ENCODE data around the gene CCDC160. TPM values are rescaled to one million over a fixed set of nuclear protein-coding genes. Genes with fewer than 3 reads are reported as not detected.
A peak's percentile ranks its signal among the peaks of the same experiment; 100 is the strongest.

The CCDC160 gene
- not detected for total RNA-seq
- not detected for total RNA-seq (2013)

DNA sequence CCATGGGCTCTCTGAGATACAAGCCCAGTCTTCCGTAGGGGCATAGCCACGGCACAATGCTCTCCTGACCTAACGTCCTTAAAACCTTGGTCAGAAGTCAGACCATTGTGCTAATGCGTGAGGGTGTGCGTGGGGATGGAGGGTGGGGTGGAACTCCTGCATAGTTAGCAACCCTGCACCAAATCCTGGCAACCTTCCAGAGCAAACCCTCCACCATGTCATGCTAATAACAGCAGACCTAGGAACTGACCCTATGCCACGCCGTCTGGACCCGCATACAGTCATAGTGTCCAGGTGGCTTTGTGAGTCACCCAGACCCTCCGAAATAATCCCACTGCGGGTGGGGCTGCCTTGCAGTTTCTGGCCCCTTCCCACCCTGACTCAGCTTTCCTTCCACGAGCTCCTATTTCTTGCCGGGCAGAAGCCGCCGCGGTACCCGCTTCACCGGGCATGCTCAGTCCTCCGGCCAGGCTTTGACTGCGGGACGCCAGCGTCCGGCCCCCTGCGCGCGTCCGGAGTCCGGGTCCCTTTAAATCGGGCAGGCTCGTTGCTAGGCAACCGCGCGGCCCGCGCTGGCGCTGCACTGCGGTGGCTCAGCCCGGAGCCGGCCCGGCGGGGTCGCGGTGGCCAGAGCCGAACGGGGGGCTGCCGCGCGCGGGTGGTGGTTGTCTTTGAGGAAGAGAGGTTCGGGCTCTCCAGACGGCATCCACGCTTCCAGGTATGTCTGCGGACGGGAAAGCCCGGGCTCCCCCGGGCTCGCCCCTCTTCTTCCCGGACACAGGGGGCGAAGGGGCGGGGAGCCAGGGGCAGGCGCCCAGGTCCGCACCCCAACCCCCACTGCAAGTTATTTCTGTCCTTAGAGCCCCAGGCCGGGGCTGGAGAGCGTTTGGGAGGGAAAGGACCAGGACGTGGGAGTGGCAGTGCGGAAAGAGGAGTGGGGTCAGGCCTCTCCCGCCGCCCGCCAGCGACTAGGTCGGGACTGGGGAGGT lies at the start of gene CCDC160:
TSS of gene CCDC160 (plus strand) at position 557 of the 989 bp plus-strand sequence. CDS start 7,619 bp downstream, outside the sequence.
- H3K4me1 ChIP-seq (ENCODE audit: control insufficient read depth, insufficient read depth, low read length) = peaks cover 10% of the 10 kb centered on the region
- no peaks in the 10 kb centered on the region for H3K9me3 ChIP-seq (ENCODE audit: control insufficient read depth, insufficient read depth, low read length)
- ATAC-seq (peak in 2 of 3 donors; percentile 49 to 70), DNase-seq (peak; percentile 2 to 26)
- no peak within 1 kb of the TSS for H3K27ac ChIP-seq (ENCODE audit: low read length)
- no peaks in the 10 kb centered on the region for H3K36me3 Mint-ChIP-seq
- H3K9me3 Mint-ChIP-seq = no peaks in the 10 kb centered on the region
- no peaks in the 10 kb centered on the region for H3K36me3 ChIP-seq (ENCODE audit: control insufficient read depth, insufficient read depth, low read length)
- peaks cover 8% of the 10 kb centered on the region for H3K27me3 ChIP-seq (ENCODE audit: control insufficient read depth, insufficient read depth, low read length)
- peak within 1 kb of the TSS; percentile 14 for H3K4me3 ChIP-seq (ENCODE audit: low read length)
- TF ChIP-seq, protein P1, sequence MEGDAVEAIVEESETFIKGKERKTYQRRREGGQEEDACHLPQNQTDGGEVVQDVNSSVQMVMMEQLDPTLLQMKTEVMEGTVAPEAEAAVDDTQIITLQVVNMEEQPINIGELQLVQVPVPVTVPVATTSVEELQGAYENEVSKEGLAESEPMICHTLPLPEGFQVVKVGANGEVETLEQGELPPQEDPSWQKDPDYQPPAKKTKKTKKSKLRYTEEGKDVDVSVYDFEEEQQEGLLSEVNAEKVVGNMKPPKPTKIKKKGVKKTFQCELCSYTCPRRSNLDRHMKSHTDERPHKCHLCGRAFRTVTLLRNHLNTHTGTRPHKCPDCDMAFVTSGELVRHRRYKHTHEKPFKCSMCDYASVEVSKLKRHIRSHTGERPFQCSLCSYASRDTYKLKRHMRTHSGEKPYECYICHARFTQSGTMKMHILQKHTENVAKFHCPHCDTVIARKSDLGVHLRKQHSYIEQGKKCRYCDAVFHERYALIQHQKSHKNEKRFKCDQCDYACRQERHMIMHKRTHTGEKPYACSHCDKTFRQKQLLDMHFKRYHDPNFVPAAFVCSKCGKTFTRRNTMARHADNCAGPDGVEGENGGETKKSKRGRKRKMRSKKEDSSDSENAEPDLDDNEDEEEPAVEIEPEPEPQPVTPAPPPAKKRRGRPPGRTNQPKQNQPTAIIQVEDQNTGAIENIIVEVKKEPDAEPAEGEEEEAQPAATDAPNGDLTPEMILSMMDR (IDR thresholded peaks at IDR 0.05) = no peak
- H3K4me3 Mint-ChIP-seq = peak within 1 kb of the TSS; percentile 81
- intact Hi-C loops (cut with micrococcal nuclease) = no loop called here
- H3K27ac Mint-ChIP-seq = no peak within 1 kb of the TSS
- peaks cover 5 to 10% of the 10 kb centered on the region in 2 donors for H3K27me3 Mint-ChIP-seq (ENCODE audit: low read depth in 2 of 2)
- H3K4me1 Mint-ChIP-seq = no peaks in the 10 kb centered on the region
- WGBS (ENCODE audit: insufficient coverage) = 9% methylated on average over 52 of the region's 70 CpGs

DNA sequence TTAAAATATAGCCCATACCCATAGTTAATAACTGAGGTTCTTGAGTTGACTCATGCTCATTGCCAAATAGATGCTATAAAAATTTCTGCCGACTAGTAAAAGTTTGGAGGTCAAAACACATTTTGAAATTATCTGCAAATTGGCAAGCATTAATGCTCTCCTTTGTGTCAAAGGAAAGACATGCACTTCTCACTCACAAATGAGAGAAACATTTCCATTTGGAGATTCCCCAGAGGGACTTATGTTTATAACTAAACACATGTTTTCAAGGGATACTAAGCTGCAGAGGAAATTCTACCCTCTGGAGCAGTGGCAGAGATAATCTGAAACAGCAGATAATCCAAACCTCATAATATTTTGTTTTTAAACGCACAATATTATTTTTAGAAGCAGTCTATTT lies 45.7 kb upstream of the CCDC160 start:
- Mint-ChIP-seq H3K36me3 (no peaks in the 10 kb centered on the region), H3K27me3 (ENCODE audit: low read depth in 2 of 2) (peaks cover 0 to 8% of the 10 kb centered on the region in 2 donors), H3K27ac (peak overlapping the region; percentile 32 to 78), H3K9me3 (no peaks in the 10 kb centered on the region), H3K4me1 (peaks cover 31 to 47% of the 10 kb centered on the region in 2 donors), H3K4me3 (no peak overlapping the region)
- Histone ChIP-seq H3K36me3 (ENCODE audit: control insufficient read depth, insufficient read depth, low read length) (no peaks in the 10 kb centered on the region), H3K9me3 (ENCODE audit: control insufficient read depth, insufficient read depth, low read length) (no peaks in the 10 kb centered on the region), H3K4me1 (ENCODE audit: control insufficient read depth, insufficient read depth, low read length) (peaks cover 6% of the 10 kb centered on the region), H3K4me3 (ENCODE audit: low read length) (no peak overlapping the region), H3K27ac (ENCODE audit: low read length) (no peak overlapping the region), H3K27me3 (ENCODE audit: control insufficient read depth, insufficient read depth, low read length) (no peaks in the 10 kb centered on the region)
- no peak for DNase-seq
- TF ChIP-seq, protein P1 (IDR thresholded peaks at IDR 0.05) = no peak
- WGBS (ENCODE audit: insufficient coverage) = 86% methylated on average over 1 of the region's 2 CpGs
- ATAC-seq = no peak
- intact Hi-C loops (cut with micrococcal nuclease) = no loop called here

DNA sequence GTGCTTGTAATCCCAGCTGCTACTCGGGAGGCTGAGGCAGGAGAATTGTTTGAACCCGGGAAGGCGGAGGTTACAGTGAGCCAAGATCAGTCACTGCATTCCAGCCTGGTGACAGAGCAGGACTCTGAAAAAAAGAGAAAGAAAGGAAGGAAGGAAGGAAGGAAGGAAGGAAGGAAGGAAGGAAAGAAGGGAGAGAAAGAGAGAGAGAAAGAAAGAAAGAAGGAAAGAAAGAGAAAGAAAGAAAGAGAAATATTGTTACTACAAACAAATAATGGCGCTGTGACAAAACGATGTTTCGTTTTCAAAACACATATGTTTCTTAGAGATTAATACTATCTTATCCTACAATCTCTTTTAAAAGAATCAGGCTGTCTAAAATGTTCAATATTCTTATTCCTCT lies 42.1 kb upstream of the CCDC160 start:
- H3K4me3 Mint-ChIP-seq = no peak overlapping the region
- peaks cover 0 to 5% of the 10 kb centered on the region in 2 donors for H3K27me3 Mint-ChIP-seq (ENCODE audit: low read depth in 2 of 2)
- H3K4me1 ChIP-seq (ENCODE audit: control insufficient read depth, insufficient read depth, low read length) = peaks cover 4% of the 10 kb centered on the region
- TF ChIP-seq, protein P1 (IDR thresholded peaks at IDR 0.05) = no peak
- H3K27me3 ChIP-seq (ENCODE audit: control insufficient read depth, insufficient read depth, low read length) = no peaks in the 10 kb centered on the region
- no peaks in the 10 kb centered on the region for H3K36me3 Mint-ChIP-seq
- no peak overlapping the region for H3K4me3 ChIP-seq (ENCODE audit: low read length)
- no peaks in the 10 kb centered on the region for H3K36me3 ChIP-seq (ENCODE audit: control insufficient read depth, insufficient read depth, low read length)
- DNase-seq (no peak), ATAC-seq (no peak)
- WGBS (ENCODE audit: insufficient coverage) = 97% methylated on average over 3 of the region's 6 CpGs
- H3K9me3 ChIP-seq (ENCODE audit: control insufficient read depth, insufficient read depth, low read length) = no peaks in the 10 kb centered on the region
- intact Hi-C loops (cut with micrococcal nuclease) = no loop called here
- no peak overlapping the region for H3K27ac Mint-ChIP-seq
- peaks cover 13 to 21% of the 10 kb centered on the region in 2 donors for H3K4me1 Mint-ChIP-seq
- H3K27ac ChIP-seq (ENCODE audit: low read length) = no peak overlapping the region
- no peaks in the 10 kb centered on the region for H3K9me3 Mint-ChIP-seq

All from natural killer cell (primary cell).